ENCODE data around the gene CWC25.

DNA sequence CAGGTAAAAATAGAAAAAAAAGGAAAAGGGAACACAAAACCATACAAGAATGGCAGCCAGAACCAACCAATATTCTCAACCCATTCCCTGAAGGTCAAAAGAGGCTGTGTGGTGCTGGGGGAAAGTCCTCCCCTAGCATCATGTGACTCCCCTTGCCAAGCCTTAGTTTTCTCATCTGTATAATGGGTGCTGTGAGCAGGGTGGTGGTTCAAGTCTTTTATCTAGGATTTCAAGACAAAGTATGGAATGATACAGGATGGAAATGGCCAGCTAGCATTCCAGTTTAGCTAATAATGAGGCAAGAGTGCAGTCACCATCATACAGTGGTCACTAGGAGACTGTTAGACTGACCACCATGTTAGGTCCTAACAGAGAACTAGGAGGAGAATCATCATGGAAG, 51.9 kb downstream of the CWC25 start:
- TF ChIP-seq CTCF (IDR thresholded peaks at IDR 0.05; ENCODE audit: borderline replicate concordance, extremely low read depth, low read length, poor library complexity, severe bottlenecking), result no peak
- TF ChIP-seq EZH2 (IDR thresholded peaks at IDR 0.05; ENCODE audit: borderline replicate concordance, low read depth, low read length, severe bottlenecking), result no peak
